Transverse colon (tissue), 4 donors: ENCODE data around the gene DND1.

Source experiments
- POLR2A ChIP-seq: fragments of 450-650 bp; IDR thresholded peaks from one replicate; pipeline ENCODE4 v1.6.1; 2016; ENCODE audit warnings: antibody characterized with exemption, mild to moderate bottlenecking, moderate library complexity
- POLR2AphosphoS5 ChIP-seq, 3 donors: sonication (generic); formaldehyde crosslinking; IDR thresholded peaks; one replicate each; pipeline ENCODE4 v1.6.1; 2016; ENCODE audit warnings: antibody characterized with exemption in 3 of 3
- TF ChIP-seq, protein P1 (sequence below), 5 experiments: fragments of 200-600 bp in 3 of 5; fragments of 450-650 bp in 2 of 5; sonication (generic) in 3 of 5; IDR thresholded peaks; 1 replicate in 2 of 5; 2 replicates in 3 of 5; pipeline ENCODE4 v1.5.1; 2016 to 2017; ENCODE audit warnings: antibody characterized with exemption in 5 of 5, inconsistent platforms in 3 of 5, mild to moderate bottlenecking in 2 of 5, moderate library complexity in 1 of 5

DNA sequence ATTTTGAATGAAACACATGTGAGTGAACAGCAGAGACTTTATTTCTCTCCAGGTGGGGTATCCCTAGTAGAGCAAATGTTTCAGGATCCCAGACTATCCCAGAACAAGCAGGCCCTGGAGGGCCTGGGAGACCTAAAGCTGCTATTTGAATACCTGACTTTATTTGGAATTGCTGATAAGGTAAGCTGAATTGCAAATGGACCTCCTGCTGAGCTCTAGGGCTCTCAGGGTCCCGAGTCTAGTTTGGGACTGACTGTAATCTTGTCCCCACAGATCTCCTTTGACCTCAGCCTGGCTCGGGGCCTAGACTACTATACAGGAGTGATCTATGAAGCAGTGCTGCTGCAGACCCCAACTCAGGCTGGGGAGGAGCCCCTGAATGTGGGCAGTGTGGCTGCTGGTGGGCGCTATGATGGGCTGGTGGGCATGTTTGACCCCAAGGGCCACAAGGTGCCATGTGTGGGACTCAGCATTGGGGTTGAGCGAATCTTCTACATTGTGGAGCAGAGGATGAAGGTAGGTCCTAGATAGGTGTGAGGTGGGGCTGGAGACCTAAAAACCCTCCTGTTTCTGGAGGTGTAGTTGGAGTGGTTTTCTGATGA is 23.6 kb upstream of the DND1 start:
- TF ChIP-seq, protein P1, sequence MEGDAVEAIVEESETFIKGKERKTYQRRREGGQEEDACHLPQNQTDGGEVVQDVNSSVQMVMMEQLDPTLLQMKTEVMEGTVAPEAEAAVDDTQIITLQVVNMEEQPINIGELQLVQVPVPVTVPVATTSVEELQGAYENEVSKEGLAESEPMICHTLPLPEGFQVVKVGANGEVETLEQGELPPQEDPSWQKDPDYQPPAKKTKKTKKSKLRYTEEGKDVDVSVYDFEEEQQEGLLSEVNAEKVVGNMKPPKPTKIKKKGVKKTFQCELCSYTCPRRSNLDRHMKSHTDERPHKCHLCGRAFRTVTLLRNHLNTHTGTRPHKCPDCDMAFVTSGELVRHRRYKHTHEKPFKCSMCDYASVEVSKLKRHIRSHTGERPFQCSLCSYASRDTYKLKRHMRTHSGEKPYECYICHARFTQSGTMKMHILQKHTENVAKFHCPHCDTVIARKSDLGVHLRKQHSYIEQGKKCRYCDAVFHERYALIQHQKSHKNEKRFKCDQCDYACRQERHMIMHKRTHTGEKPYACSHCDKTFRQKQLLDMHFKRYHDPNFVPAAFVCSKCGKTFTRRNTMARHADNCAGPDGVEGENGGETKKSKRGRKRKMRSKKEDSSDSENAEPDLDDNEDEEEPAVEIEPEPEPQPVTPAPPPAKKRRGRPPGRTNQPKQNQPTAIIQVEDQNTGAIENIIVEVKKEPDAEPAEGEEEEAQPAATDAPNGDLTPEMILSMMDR (IDR thresholded peaks at IDR 0.05): no peak
- TF ChIP-seq POLR2A: no peak
- no peak for TF ChIP-seq POLR2AphosphoS5 (IDR thresholded peaks at IDR 0.05)
